GM12874 (cell line): ENCODE results near the gene AFF4.

ENCODE experiments used
- CTCF ChIP-seq: IDR thresholded peaks from 2 replicates; pipeline ENCODE4 v1.5.1; 2011; ENCODE audit warnings: low read depth, mild to moderate bottlenecking, control low read depth, low read length, moderate library complexity; ENCODE audit not compliant: insufficient read depth

Gene AFF4

GRCh38 chr5:132889501-132889900 lies 73.9 kb downstream of the AFF4 start:
- TF ChIP-seq CTCF, result no peak

- no peak for TF ChIP-seq CTCF
Measured at GRCh38 chr5:132887283-132887682, 76.2 kb downstream of the AFF4 start.

GRCh38 chr5:132886064-132886823 lies 77.2 kb downstream of the AFF4 start:
- no peak for TF ChIP-seq CTCF

- no peak for TF ChIP-seq CTCF
Measured at GRCh38 chr5:132884548-132884947, 78.9 kb downstream of the AFF4 start.

- TF ChIP-seq CTCF, result peak; percentile 69
Measured at GRCh38 chr5:132883261-132883834, 80.1 kb downstream of the AFF4 start.

- no peak for TF ChIP-seq CTCF
Measured at GRCh38 chr5:132877938-132878337, 85.5 kb downstream of the AFF4 start.

- TF ChIP-seq CTCF, result no peak
Measured at GRCh38 chr5:132877466-132877865, 86.0 kb downstream of the AFF4 start.
